Sigmoid colon (tissue), 4 donors: ENCODE data around the gene R3HDM4.

Experiments used
- CTCF ChIP-seq, 4 experiments: fragments of 450-650 bp in 3 of 4; fragments of 200-600 bp in 1 of 4; IDR thresholded peaks; one replicate each; pipeline ENCODE4 v1.5.1; 2016 to 2019; ENCODE audit warnings: antibody characterized with exemption in 4 of 4, mild to moderate bottlenecking in 3 of 4, moderate library complexity in 2 of 4
- POLR2AphosphoS5 ChIP-seq, 4 donors: sonication (generic); formaldehyde crosslinking; IDR thresholded peaks; one replicate each; pipeline ENCODE4 v1.6.1; 2017; ENCODE audit warnings: antibody characterized with exemption in 4 of 4

GRCh38 chr19:896999-897398, 16.0 kb downstream of the R3HDM4 start:
- no peak for TF ChIP-seq POLR2AphosphoS5 (IDR thresholded peaks at IDR 0.05)
- no peak for TF ChIP-seq CTCF (IDR thresholded peaks at IDR 0.05)
